Lower lobe of right lung (tissue), 2 donors: ENCODE results near the gene TMEM167B. TPM values are rescaled to one million over a fixed set of nuclear protein-coding genes. Genes with fewer than 3 reads are reported as not detected.

Experiments
- ATAC-seq, 2 donors: fragments of 200-7000 bp; cut with Tn5 transposase; one replicate each; pipeline ENCODE4 v1.9.1; 2020 to 2022; ENCODE audit warnings: mild to moderate bottlenecking in 2 of 2, moderate library complexity in 2 of 2
- DNase-seq: peaks from one replicate; pipeline ENCODE4 v3.0.0-alpha.2; 2020
- H3K27ac ChIP-seq: fragments of 200-600 bp; one replicate; pipeline ENCODE4 v1.8.0; 2022
- H3K27me3 ChIP-seq: fragments of 200-600 bp; one replicate; pipeline ENCODE4 v1.8.0; 2022; ENCODE audit warnings: low read depth
- H3K36me3 ChIP-seq: fragments of 200-600 bp; one replicate; pipeline ENCODE4 v1.8.0; 2022; ENCODE audit warnings: mild to moderate bottlenecking
- H3K4me1 ChIP-seq: fragments of 200-600 bp; one replicate; pipeline ENCODE4 v1.8.0; 2022
- H3K4me3 ChIP-seq: fragments of 200-600 bp; one replicate; pipeline ENCODE4 v1.8.0; 2022; ENCODE audit warnings: mild to moderate bottlenecking
- H3K9me3 ChIP-seq: fragments of 200-600 bp; one replicate; pipeline ENCODE4 v1.8.0; 2022
- intact Hi-C: fragments of 100-400 bp; cut with DNase I; formaldehyde crosslinking; loops from one replicate; pipeline ENCODE4 v1.11.0; 2022
- total RNA-seq: library from RNA; stranded (reverse); fragmentation: NEBNext Ultra II Directional; extraction: Animal tissue kit (Norgen Biotek cat#: 25700); gene quantifications from one replicate; pipeline ENCODE4 v1.2.1, GENCODE V29; 2021
- TF ChIP-seq, protein P1 (sequence below): fragments of 200-600 bp; IDR thresholded peaks from one replicate; pipeline ENCODE4 v1.8.0; 2022; ENCODE audit warnings: antibody characterized with exemption, mild to moderate bottlenecking
- donor health status: DM: no; HTN: yes; CAD: no; lungs with severe emphysema.

Gene TMEM167B
- total RNA-seq, 1 donor from 2014 or later: 45.9 TPM

GRCh38 chr1:109083923-109084322 is 6.6 kb upstream of the TMEM167B start:
- H3K9me3 ChIP-seq: no peaks in the 10 kb centered on the region
- TF ChIP-seq, protein P1, sequence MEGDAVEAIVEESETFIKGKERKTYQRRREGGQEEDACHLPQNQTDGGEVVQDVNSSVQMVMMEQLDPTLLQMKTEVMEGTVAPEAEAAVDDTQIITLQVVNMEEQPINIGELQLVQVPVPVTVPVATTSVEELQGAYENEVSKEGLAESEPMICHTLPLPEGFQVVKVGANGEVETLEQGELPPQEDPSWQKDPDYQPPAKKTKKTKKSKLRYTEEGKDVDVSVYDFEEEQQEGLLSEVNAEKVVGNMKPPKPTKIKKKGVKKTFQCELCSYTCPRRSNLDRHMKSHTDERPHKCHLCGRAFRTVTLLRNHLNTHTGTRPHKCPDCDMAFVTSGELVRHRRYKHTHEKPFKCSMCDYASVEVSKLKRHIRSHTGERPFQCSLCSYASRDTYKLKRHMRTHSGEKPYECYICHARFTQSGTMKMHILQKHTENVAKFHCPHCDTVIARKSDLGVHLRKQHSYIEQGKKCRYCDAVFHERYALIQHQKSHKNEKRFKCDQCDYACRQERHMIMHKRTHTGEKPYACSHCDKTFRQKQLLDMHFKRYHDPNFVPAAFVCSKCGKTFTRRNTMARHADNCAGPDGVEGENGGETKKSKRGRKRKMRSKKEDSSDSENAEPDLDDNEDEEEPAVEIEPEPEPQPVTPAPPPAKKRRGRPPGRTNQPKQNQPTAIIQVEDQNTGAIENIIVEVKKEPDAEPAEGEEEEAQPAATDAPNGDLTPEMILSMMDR: no peak
- no peak overlapping the region for H3K27ac ChIP-seq
- H3K27me3 ChIP-seq: no peaks in the 10 kb centered on the region
- H3K4me3 ChIP-seq: no peak overlapping the region
- no peak for ATAC-seq
- DNase-seq: no peak
- intact Hi-C loops: no loop called here
- H3K4me1 ChIP-seq: peaks cover 6% of the 10 kb centered on the region
- H3K36me3 ChIP-seq: no peaks in the 10 kb centered on the region

DNA sequence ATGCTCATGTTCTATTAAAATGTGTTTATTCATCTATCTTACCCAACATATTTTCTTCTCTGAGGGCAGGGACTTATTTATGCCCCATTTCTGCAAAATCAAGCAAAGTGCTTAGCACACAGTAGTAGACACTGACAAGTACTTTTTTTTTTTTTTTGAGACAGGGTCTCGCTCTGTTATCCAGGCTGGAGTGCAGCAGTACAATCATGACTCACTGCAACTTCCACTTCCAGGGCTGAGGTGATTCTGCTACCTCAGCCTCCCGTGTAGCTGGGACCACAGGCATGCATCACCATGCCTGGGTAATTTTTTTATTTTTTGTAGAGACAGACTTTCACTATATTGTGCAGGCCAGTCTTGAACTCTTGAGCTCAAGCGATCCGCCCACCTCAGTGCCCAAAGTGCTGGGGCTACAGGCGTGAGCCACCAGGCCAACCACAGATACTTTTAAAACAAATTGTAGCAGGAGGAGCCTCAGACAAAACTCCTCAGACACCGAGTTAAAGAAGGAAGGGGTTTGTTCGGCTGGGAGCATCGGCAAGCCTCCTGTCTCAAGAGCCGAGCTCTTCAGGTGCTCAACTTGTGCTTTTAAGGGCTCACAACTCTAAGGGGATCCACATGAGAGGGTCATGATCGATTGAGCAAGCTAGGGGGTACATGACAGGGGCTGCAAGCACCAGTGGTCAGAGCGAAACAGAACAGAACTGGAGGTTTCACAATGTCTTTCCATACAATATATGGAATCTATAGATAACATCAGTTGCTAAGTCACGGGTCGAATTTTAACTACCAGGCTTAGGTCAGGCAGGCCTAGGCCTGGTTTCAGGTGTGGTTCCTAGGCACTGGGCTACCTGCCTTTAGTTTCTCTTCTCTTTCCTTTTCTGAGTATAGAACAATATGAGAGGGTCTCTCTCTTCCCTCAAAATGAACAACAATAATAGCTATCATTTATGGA is 5.7 kb upstream of the TMEM167B start:
- TF ChIP-seq, protein P1: no peak
- no peak for DNase-seq
- no peaks in the 10 kb centered on the region for H3K36me3 ChIP-seq
- H3K4me1 ChIP-seq: peaks cover 9% of the 10 kb centered on the region
- no peaks in the 10 kb centered on the region for H3K27me3 ChIP-seq
- no peak overlapping the region for H3K27ac ChIP-seq
- intact Hi-C loops: no loop called here
- no peaks in the 10 kb centered on the region for H3K9me3 ChIP-seq
- ATAC-seq: no peak
- H3K4me3 ChIP-seq: no peak overlapping the region

DNA sequence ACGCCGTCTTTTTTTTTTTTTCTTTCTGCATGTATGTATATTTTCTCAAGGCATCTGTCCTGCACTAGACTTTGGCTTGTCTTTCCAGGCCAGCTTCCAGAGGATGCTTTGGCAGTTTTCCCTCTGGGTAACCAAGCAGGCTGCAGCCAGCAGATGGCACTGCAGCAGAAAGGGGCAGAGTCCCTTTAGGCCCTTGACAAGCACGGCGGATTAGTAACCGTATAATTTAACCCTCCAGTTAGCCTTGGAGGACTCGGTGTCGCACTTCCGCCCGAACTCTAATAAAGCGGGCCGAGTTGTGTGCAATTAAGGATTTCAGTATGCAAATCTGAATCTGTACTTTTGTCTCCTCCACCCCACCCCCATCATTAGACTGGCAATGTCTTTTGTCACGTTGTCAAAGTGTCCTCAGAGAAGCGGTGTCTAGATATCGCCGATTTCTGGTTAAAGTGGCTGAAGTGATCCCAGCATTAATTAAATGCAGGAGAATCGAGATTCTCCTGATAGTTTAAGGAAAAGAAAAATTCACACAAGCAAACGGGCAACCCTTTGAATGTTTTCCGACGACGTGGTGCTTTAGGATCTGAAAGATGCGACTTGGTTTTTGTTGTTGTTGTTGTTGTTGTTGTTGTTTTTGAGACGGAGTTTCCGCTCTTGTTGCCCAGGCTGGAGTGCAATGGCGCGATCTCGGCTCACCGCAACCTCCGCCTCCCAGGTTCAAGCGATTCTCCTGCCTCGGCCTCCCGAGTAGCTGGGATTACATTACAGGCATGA is 1.1 kb upstream of the TMEM167B start:
- H3K4me1 ChIP-seq: peaks cover 41% of the 10 kb centered on the region
- DNase-seq (peak; percentile 74), ATAC-seq (peak; percentile 40 to 61)
- intact Hi-C loops: no loop called here
- peak overlapping the region; percentile 83 for H3K4me3 ChIP-seq
- H3K27ac ChIP-seq: peak overlapping the region; percentile 95
- TF ChIP-seq, protein P1: peak; percentile 58
- H3K9me3 ChIP-seq: no peaks in the 10 kb centered on the region
- no peaks in the 10 kb centered on the region for H3K27me3 ChIP-seq
- H3K36me3 ChIP-seq: peaks cover 18% of the 10 kb centered on the region

DNA sequence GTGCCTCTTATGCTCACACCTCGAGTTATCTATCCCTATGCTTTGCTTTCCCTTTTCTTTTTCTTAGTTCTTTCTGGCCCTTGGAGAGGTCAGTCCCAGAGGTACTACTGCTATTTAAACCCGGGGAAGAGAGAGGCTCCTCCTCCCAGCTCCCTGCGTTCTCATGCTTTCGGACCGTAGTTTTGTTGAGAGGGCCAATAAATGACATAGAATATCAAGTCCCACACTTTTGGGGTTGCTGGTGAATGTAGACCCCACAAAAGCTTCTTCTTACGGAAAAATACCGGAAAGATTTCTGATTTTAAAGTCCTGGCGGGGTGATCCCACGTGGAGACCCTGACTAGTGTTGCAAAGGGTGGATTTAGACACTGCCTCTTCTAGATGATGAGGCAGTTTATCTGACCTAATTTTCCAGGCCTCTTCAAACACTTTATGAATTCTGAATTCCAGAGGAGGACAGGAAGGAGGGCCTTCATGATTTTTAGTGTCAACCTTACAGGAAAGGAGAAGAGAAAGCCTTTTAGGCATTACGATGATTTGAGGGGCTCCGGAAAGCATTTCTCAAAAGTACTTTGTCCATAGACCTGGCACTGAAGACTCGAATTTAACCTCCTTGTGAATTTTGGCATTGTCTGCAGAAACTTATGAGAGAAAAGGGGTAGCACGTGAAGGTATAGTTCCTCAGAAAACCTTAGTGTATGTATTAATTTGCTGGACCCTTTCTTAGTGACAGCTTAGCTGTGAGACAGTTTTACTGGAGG is 694 bp downstream of the TMEM167B start:
- ATAC-seq: peak; percentile 75 to 85
- peaks cover 35% of the 10 kb centered on the region for H3K36me3 ChIP-seq
- TF ChIP-seq, protein P1: no peak
- H3K27ac ChIP-seq: peak overlapping the region; percentile 95
- intact Hi-C loops: no loop called here
- DNase-seq: no peak
- H3K4me1 ChIP-seq: peaks cover 45% of the 10 kb centered on the region
- H3K4me3 ChIP-seq: peak overlapping the region; percentile 83
- no peaks in the 10 kb centered on the region for H3K9me3 ChIP-seq
- H3K27me3 ChIP-seq: no peaks in the 10 kb centered on the region

- no peaks in the 10 kb centered on the region for H3K27me3 ChIP-seq
- intact Hi-C loops: no loop called here
- ATAC-seq (peak in 1 of 2 donors; percentile 17), DNase-seq (no peak)
- H3K4me3 ChIP-seq: peak overlapping the region; percentile 83
- H3K27ac ChIP-seq: peak overlapping the region; percentile 95
- TF ChIP-seq, protein P1: no peak
- H3K4me1 ChIP-seq: peaks cover 46% of the 10 kb centered on the region
- peaks cover 37% of the 10 kb centered on the region for H3K36me3 ChIP-seq
- H3K9me3 ChIP-seq: no peaks in the 10 kb centered on the region
These were observed 1.3 kb downstream of the TMEM167B start for GRCh38 chr1:109091839-109092193.
